Measurements from ENCODE around the gene CALB2.

The CALB2 gene

DNA sequence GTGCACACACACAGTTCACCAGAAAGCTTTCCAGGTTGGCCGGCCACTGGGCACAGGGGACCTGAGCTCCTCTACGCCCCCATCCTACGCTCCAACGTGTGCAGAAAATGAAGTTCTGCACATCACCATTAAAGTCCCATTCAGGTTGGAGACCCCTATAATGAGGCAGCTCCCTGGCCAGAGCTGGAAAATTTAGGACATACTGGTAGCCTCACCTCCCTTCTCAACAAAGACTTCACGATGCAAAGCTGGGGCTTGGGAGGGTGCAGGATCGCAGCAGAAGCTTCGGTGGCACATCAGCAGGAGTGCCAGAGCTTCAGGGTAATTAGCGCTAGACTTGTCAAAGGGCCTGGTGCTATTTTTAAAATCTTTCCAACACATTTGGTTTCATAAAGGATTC, 15.4 kb upstream of the CALB2 start:
- no peak overlapping the region for H3K4me3 ChIP-seq (ENCODE audit: low read depth, low read length)
- TF ChIP-seq, protein P1, sequence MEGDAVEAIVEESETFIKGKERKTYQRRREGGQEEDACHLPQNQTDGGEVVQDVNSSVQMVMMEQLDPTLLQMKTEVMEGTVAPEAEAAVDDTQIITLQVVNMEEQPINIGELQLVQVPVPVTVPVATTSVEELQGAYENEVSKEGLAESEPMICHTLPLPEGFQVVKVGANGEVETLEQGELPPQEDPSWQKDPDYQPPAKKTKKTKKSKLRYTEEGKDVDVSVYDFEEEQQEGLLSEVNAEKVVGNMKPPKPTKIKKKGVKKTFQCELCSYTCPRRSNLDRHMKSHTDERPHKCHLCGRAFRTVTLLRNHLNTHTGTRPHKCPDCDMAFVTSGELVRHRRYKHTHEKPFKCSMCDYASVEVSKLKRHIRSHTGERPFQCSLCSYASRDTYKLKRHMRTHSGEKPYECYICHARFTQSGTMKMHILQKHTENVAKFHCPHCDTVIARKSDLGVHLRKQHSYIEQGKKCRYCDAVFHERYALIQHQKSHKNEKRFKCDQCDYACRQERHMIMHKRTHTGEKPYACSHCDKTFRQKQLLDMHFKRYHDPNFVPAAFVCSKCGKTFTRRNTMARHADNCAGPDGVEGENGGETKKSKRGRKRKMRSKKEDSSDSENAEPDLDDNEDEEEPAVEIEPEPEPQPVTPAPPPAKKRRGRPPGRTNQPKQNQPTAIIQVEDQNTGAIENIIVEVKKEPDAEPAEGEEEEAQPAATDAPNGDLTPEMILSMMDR (IDR thresholded peaks at IDR 0.05; ENCODE audit: low read depth, low read length) = no peak
- DNase-seq (ENCODE audit: low read depth, low spot score) = no peak
- in situ Hi-C loops (cut with HindIII; ENCODE audit: low sequenced_read_pairs) = no loop called here

DNA sequence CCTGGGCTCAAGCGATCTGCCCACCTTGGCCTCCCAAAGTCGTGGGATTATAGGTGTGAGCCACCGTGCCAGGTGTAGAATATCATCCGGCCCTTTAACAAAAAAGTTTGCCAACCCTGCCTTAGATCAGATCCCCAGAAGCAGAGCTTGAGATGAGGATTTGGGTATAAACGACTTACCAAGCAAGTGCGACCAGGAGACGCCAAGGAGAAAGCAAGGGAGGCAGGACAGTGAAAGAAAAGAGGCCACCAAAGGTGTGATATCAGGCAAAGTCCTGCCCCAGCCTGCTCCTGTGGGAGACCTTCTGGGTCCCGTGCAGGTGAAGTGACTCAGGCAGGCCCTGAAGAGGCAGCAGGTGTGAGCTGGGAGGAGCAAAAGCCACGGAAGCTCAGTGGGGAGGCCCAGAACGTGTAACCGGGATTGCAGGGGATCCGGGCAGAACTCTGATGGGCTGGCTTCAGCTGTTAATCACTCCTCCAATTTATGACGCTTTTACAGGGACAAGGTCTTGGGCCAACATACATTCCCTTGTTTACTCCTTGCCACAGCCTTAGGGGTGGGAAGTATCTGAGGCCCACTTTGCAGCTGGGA, 14.1 kb upstream of the CALB2 start:
- in situ Hi-C loops (cut with HindIII; ENCODE audit: low sequenced_read_pairs) = no loop called here
- H3K4me3 ChIP-seq (ENCODE audit: low read depth, low read length) = no peak overlapping the region
- TF ChIP-seq, protein P1 (IDR thresholded peaks at IDR 0.05; ENCODE audit: low read depth, low read length) = no peak
- DNase-seq (ENCODE audit: low read depth, low spot score) = no peak

DNA sequence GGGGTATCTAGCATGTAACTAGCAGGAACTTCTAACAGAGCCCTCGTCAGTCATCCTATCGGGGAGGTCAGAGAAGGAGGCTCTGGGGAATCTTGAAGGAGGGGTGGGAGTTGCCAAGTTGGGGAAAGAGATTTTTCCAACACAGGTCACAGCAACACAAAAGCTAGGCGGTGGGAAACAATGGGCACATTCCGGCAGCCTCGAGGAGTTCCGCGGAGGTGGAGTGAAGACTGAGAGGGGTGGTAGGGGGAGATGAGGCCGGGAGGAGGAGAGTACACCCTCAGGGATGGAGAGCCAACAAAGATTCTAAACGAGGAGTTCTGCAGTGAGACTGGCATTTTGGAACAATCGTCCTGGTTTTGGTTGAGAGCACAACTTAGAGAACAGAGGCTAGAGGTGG, 13.5 kb upstream of the CALB2 start:
- TF ChIP-seq, protein P1 (IDR thresholded peaks at IDR 0.05; ENCODE audit: low read depth, low read length) = no peak
- in situ Hi-C loops (cut with HindIII; ENCODE audit: low sequenced_read_pairs) = no loop called here
- no peak for DNase-seq (ENCODE audit: low read depth, low spot score)
- no peak overlapping the region for H3K4me3 ChIP-seq (ENCODE audit: low read depth, low read length)

DNA sequence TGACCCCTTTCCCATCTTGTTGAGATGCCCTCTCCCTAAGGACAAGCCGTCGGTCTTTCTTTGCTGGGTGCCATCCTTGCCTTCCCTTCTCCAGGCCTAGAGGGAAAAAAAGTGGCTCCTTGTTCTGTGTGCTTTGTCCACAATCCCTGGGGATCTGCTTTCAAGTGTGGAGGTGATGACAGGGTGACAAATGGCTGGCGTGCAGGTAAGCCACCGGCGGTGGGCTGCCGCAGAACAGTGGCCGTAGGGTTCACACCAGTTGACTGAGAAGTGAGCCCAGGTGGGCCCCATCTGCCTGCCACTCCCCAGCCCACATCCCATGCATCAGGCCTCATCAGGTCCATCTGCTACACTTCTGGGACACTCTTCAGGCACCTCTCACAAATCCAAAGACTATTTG, 11.4 kb upstream of the CALB2 start:
- H3K4me3 ChIP-seq (ENCODE audit: low read depth, low read length) = no peak overlapping the region
- DNase-seq (ENCODE audit: low read depth, low spot score) = no peak
- TF ChIP-seq, protein P1 (IDR thresholded peaks at IDR 0.05; ENCODE audit: low read depth, low read length) = no peak
- in situ Hi-C loops (cut with HindIII; ENCODE audit: low sequenced_read_pairs) = no loop called here

DNA sequence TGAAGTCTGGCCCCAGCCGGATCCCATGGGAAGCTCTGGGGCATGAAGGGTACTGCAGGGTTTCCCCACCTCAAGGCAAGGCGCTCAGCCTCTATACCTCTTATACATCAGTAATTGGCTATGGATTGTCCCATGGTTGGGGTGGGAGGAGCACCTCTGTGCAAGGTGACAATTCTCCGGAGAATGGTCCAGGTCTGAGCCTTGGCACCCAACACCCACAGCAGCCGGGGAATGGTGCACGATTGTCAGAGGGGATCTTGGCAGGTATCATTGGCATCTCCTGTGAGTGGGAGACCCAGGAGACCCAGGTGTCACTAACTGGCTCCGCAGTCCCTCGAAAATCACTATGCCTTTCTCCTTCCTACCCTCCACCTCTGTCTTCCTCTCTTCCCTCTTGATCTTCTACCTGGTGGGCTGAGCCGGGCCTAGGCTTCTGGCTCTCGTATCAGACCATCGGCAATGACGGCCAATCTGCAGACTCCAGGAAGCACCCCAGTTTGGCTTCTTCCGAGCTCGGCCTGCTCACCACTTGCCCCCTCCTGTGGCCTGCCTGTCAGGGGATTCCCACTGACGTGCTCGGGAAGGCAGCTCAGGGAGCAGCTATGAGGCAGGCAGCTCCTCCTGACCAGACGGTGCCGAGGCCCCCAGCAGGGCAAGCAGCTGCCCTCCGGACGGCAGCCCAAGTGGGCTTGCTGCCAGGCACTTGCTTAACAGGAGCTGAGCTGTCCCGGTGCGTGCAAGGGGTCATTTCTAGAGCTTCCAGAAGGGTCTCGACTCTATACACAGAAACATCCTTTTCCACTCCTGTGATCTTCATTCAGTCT, 10.0 kb upstream of the CALB2 start:
- TF ChIP-seq, protein P1 (IDR thresholded peaks at IDR 0.05; ENCODE audit: low read depth, low read length) = no peak
- H3K4me3 ChIP-seq (ENCODE audit: low read depth, low read length) = no peak overlapping the region
- DNase-seq (ENCODE audit: low read depth, low spot score) = no peak
- in situ Hi-C loops (cut with HindIII; ENCODE audit: low sequenced_read_pairs) = no loop called here

DNA sequence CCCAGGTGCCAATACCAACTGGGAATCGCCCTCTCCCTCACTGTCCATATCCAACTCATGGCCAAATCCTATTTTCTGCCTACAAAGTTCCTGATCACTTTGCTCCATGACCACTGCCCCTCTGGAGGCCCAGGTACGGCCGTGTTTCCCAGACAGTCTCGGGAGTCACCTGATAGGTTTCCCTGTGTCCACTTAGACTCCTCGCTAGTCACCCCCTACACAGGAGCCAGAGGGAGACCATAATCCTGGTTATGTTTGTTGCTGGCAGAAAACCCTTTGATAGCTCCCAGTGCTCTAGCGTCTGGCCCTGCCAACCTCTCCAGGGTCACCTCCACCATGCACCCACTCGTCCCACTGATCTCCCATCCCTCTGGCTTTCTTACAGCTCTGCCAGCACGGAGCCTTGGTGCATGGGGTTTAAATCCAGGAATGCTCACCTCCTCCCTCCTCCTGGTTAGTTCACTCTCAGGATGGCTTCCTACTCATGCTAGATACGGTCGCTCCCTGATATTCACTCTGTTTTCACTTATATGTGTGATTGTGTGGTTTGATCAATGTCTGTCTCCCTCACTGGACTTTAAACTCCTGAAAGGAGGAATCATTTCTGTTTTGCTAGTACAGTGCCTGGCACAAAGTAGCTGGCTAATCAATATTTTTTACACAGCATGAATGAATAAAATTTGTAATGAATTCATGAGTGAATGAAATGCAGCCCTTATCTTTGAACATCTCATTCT, 7.5 kb upstream of the CALB2 start:
- TF ChIP-seq, protein P1 (IDR thresholded peaks at IDR 0.05; ENCODE audit: low read depth, low read length) = no peak
- DNase-seq (ENCODE audit: low read depth, low spot score) = no peak
- H3K4me3 ChIP-seq (ENCODE audit: low read depth, low read length) = no peak overlapping the region
- in situ Hi-C loops (cut with HindIII; ENCODE audit: low sequenced_read_pairs) = no loop called here
